Stimulated activated CD4-positive, alpha-beta T cell treated with anti-CD3 and anti-CD28 coated beads, Interleukin-15, amount 100 ng/mL, for 1 hour (primary cell): ENCODE measurements around the gene RHOC.

ENCODE experiments used
- DNase-seq, 2 donors: peaks; one replicate each; pipeline ENCODE4 v3.0.0-alpha.2; 2020; ENCODE audit warnings: low read depth in 1 of 2, low spot score in 1 of 2

Gene RHOC

DNA sequence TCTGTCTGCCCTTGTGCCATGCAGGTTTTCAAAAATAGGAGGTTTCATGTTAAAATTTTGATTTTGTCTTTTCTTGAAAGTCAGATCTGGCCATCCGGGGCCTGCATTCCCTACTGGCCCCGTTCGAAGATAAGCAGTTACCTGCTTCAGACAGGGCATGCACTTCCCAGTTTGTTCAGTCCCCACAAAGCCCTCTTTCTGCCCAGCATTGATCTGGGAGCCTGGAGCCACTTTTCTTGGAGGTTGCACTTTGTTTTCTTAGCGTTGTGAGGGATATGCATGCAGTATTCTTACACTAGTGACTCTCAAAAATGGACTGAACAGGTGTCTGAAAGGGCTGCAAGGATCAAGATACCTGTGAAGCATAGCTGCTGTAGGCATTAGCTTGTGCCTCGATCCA lies 21.0 kb downstream of the RHOC start:
- no peak for DNase-seq

DNA sequence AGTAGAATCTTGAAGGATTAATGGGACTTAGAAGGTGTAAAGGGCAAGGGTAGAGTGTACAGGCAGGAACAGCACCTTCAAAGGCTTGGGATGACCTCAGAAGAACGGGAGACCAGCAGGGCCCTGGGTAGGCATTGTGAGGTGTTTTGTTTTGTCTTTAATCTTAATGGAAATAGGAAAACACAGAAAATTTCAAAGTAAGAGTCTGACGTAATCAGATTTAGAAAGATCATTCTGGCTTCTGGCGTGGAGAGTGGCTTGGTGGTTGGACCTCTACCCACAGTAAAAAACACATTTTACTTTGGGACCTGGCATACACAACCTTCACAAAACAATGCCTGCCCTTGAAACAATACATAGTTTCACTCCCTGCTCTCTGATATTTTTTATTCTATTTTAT lies 28.3 kb downstream of the RHOC start:
- DNase-seq, result no peak

DNA sequence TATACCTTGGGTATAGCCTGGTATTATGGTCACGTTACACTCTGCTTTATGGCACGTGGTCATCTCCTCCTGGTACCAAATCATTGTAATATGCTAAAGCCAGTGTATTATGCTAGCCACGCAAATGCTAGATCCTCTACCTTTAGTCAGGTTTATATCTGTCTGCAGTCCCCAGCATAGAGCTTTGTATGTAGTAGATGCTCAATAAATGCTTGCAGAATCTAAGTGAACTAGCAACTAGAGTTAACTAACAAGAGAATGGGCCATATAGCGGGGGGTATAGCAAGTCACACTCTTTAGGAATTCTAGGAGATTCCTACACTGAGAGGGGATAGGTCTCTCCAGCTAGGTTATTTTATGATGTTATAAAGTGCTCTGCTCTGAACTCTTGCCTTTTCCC lies 29.4 kb downstream of the RHOC start:
- DNase-seq, result no peak

DNA sequence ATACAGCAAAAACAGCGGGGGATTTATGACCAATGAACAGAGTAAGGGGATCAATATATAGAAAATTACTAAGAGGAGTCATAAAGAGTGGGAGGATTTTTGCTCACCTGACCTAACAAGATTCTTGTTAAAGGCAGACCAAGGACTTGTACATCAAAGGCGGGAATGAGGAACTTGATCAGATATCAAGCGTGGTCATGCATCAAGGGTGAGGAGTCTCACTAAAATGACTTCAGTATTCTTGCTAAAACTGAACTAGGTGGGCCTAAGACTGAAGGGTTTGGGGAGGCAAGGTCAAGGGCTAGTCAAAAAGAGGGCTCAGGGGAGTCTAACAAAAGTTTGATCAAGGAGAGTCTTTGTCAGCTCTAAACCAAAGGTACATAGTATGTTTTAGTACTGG lies 30.4 kb downstream of the RHOC start:
- no peak for DNase-seq

GRCh38 chr1:112675728-112676381 lies 31.1 kb downstream of the RHOC start:
- no peak for DNase-seq

DNA sequence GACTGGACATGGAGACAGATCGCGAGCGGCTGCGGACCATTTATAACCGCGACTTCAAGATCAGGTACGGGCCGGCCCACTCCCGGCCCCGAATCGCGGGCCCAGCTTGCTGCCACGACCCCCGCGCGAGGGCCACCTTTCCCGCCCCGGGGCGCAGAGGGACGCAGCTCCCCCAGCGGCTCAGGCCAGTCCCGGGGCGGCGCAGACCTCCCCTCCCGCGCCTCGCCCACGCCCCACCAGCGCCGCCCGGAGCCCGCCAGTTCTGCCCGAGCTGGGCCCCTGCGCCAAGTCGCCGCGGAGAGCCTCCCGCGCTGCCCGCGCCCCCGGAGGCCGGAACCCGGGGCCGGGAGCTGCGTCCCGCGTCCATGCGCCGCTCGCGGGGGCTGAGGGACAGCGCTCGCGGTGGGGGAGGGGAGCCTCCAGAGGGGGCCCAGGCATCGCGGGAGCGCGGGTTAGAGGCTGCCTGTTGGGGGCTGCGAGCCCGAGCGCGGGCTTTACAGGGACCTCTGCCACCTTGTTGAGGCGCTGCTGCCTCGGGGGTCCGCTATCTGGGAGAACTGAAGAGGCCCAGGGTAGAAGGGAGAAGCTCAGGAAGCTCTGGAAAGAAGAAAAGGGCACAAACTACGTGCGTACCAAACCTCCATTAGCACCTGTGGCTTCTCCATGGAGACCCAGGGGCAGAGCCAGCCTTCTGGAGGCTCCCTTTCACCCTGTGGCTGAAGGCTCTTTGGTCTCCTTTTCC lies 31.8 kb downstream of the RHOC start:
- DNase-seq, result peak in 1 of 2 donors; percentile 11

GRCh38 chr1:112674440-112674985 lies 32.4 kb downstream of the RHOC start, which contains the start of gene MOV10:
TSS of gene MOV10 (plus strand) at chr1:112674659. CDS start at chr1:112674913, 254 bp downstream.
- DNase-seq, result peak in 1 of 2 donors; percentile 15

GRCh38 chr1:112673592-112674439 lies 33.1 kb downstream of the RHOC start:
- DNase-seq, result no peak

DNA sequence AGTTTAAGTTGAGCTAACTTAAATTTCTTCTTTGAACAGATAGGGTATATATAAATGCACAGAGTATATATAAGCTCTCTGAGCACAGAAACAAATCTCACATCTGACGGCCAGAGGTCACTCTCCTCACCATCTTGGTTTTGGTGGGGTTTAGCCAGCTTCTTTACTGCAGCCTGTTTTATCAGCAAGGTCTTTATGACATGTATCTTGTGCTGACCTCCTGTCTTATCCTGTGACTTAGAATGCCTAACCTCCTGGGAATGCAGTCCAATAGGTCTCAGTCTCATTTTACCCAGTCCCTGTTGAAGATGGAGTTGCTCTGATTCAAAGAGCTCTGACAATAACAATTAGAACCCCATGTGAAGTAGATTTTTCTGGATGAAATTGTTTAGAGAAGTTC lies 34.1 kb downstream of the RHOC start:
- DNase-seq, result no peak

DNA sequence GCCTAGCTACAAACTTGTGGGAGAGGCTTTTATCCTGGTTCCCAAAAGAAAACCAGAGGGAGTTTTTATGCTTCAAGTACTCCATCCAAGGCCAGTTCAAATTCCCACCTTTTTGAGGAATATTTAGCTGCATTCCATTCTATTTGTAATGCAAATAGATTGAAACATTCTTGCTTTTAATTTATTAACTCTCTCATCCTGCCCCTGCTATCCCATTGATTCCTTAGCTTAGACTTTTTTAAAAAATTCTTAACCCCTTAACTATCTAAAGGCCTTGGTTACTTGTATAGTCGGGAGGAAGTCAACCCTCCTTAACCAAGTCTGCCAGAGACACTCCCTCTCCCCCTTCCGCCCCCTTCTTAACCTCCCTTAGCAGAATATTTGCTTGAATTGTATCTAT lies 34.9 kb downstream of the RHOC start:
- DNase-seq, result no peak

- no peak for DNase-seq
These were observed 40.0 kb downstream of the RHOC start for GRCh38 chr1:112666946-112667345.

DNA sequence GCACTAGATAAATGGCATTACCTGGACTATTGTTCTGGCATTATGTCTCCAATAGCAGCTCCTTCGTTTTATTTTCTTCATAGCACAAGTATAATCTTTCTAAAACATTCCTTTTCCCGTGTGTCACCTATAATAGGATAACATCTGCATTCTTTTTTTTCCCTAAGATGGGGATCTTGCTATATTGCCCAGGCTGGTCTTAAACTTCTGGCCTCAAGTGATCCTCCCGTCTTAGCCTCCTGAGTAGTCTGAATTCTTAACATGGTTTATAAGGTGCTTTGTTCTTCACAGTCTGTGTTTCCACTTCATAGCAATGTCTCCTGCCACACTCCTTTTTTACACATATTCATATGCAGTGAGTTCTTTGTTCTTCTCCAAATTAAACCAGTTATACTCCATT lies 41.1 kb downstream of the RHOC start:
- DNase-seq, result no peak

DNA sequence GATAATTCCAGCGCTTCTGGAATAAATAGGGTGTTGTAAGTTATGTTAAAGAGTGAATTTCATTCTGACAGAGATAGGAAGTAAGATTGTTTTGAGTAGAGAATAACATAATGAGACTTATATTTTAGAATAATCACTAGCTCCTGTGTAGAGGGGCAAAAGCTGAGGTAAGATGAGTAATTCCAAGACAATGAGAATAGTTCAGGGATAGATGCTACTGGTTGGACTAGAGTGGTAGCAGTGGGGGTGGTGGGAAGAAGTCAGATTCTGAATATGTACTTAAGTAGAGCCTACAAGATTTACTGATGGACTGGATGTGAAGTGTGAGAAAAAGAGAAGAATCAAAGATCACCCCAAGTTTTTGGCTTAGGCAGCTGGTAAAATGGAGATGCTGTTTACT lies 55.7 kb downstream of the RHOC start:
- DNase-seq, result no peak
